B cell (primary cell): Measurements from ENCODE around the gene NR2E1.

ENCODE experiments used
- EZH2 ChIP-seq: IDR thresholded peaks from 2 replicates; pipeline ENCODE4 v1.6.1; 2012; ENCODE audit warnings: borderline replicate concordance, low read depth, mild to moderate bottlenecking, moderate library complexity, low read length; ENCODE audit not compliant: insufficient read depth, poor library complexity, severe bottlenecking
- TF ChIP-seq, protein P1 (sequence below): fragments of 200-600 bp; IDR thresholded peaks from one replicate; pipeline ENCODE4 v1.8.0; 2022; ENCODE audit warnings: antibody characterized with exemption, mild to moderate bottlenecking

DNA sequence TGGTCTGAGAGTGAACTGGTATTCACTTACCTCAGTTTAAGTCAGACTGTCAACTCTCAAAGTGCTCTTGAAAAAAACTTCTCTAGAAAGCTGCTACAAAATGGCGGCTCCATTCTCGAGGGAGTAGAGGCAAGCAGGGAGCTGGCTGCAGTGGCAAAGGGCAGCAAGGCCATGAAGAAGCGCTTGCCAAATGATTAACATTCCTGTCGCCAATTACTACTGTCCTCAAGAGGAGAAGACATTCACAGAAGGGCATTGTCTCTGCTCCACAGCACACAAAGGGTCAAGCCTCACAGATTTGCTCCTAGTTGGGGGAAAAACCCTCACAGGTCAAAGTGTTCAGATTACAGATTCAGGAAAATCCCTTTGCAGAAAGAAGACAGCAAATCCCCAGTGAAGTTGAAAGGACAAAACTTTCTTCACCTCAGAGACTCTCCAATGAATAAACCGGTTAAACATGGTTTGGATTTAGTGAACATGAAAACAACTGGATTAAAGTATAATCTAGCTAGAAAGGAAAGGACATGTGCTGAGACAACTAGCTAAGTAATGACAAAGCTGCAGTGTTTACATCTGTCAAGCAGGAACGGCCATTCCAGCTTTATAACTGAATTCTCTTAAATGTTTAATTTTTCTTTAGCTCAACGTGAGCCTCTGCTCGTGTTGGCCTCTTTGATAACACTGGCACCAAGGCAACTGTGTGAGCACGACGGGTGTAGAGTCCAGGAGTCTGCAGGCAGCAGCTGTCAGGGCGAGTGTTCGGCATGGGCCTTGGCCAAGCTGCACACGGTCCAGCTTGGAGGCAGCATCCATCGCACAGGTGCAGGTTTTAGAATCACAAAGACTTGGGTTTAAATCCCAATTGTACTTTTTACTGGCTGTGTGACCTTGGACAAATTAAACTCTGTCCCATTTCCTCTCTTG, 37.6 kb downstream of the NR2E1 start:
- TF ChIP-seq EZH2, result no peak
- TF ChIP-seq, protein P1, sequence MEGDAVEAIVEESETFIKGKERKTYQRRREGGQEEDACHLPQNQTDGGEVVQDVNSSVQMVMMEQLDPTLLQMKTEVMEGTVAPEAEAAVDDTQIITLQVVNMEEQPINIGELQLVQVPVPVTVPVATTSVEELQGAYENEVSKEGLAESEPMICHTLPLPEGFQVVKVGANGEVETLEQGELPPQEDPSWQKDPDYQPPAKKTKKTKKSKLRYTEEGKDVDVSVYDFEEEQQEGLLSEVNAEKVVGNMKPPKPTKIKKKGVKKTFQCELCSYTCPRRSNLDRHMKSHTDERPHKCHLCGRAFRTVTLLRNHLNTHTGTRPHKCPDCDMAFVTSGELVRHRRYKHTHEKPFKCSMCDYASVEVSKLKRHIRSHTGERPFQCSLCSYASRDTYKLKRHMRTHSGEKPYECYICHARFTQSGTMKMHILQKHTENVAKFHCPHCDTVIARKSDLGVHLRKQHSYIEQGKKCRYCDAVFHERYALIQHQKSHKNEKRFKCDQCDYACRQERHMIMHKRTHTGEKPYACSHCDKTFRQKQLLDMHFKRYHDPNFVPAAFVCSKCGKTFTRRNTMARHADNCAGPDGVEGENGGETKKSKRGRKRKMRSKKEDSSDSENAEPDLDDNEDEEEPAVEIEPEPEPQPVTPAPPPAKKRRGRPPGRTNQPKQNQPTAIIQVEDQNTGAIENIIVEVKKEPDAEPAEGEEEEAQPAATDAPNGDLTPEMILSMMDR, result no peak
